Transverse colon (tissue), 4 donors: Measurements from ENCODE around the gene SPATA6L. TPM values are rescaled to one million over a fixed set of nuclear protein-coding genes. Genes with fewer than 3 reads are reported as not detected.
A peak's percentile ranks its signal among the peaks of the same experiment; 100 is the strongest.

Source experiments
- DNase-seq: peaks from one replicate; pipeline ENCODE4 v3.0.0-alpha.2; 2019
- H3K27ac ChIP-seq, 4 donors: fragments of 200-600 bp; sonication (generic); 2 replicates each; pipeline ENCODE4 v1.5.1; 2016 to 2018; ENCODE audit warnings: inconsistent platforms in 4 of 4
- H3K27me3 ChIP-seq: fragments of 200-600 bp; sonication (generic); 2 replicates; pipeline ENCODE4 v1.5.1; 2017; ENCODE audit warnings: inconsistent platforms
- H3K36me3 ChIP-seq, 4 donors: fragments of 200-600 bp; sonication (generic); 2 replicates each; pipeline ENCODE4 v1.5.1; 2017 to 2019; ENCODE audit warnings: inconsistent platforms in 4 of 4
- H3K4me1 ChIP-seq, 4 donors: fragments of 200-600 bp; sonication (generic); 2 replicates each; pipeline ENCODE4 v1.5.1; 2017 to 2020; ENCODE audit warnings: inconsistent platforms in 4 of 4
- H3K4me3 ChIP-seq, 4 donors: fragments of 200-600 bp; sonication (generic); 1 replicate in 1 of 4; 2 replicates in 3 of 4; pipeline versions ENCODE4 v1.5.1 to v1.6.1; 2017 to 2019; ENCODE audit warnings: inconsistent platforms in 4 of 4
- H3K9me3 ChIP-seq, 2 donors: fragments of 200-600 bp; sonication (generic); 2 replicates each; pipeline ENCODE4 v1.5.1; 2017 to 2019; ENCODE audit warnings: inconsistent platforms in 2 of 2
- EP300 ChIP-seq: sonication (generic); formaldehyde crosslinking; IDR thresholded peaks from one replicate; pipeline ENCODE4 v1.6.1; 2017; ENCODE audit warnings: antibody characterized with exemption, low read depth
- POLR2A ChIP-seq: fragments of 450-650 bp; IDR thresholded peaks from one replicate; pipeline ENCODE4 v1.6.1; 2016; ENCODE audit warnings: antibody characterized with exemption, mild to moderate bottlenecking, moderate library complexity
- POLR2AphosphoS5 ChIP-seq, 3 donors: sonication (generic); formaldehyde crosslinking; IDR thresholded peaks; one replicate each; pipeline ENCODE4 v1.6.1; 2016; ENCODE audit warnings: antibody characterized with exemption in 3 of 3
- WGBS, 2 donors: methylation state at CpG; one replicate each; pipeline ENCODE4 v1.1.5; 2018; ENCODE audit warnings: low coverage in 1 of 2; 5-methylcytosine and 5-hydroxymethylcytosine counted together
- in situ Hi-C, 4 donors: fragments of 200-750 bp; cut with MboI; loops; one replicate each; pipeline versions ENCODE4 v1.15.0 to v1.15.1; 2017; ENCODE audit warnings: low sequenced_read_pairs in 3 of 4, low pct_ligation_motif_present in 1 of 4, low pct_unique_long_range_greater_than_20kb in 1 of 4
- intact Hi-C: fragments of 100-400 bp; cut with DNase I; formaldehyde crosslinking; loops from one replicate; pipeline ENCODE4 v1.15.1; 2023; ENCODE audit warnings: low total_unique reads
- total RNA-seq, 4 donors: library from RNA; depleted of rRNA; stranded (reverse); fragments of >200 nt; gene quantifications; one replicate each; pipeline ENCODE4 v1.1.0, GENCODE V29; 2016
- TF ChIP-seq, protein P1 (sequence below), 5 experiments: fragments of 200-600 bp in 3 of 5; fragments of 450-650 bp in 2 of 5; sonication (generic) in 3 of 5; IDR thresholded peaks; 1 replicate in 2 of 5; 2 replicates in 3 of 5; pipeline ENCODE4 v1.5.1; 2016 to 2017; ENCODE audit warnings: antibody characterized with exemption in 5 of 5, inconsistent platforms in 3 of 5, mild to moderate bottlenecking in 2 of 5, moderate library complexity in 1 of 5

Gene SPATA6L
- total RNA-seq, 4 donors from 2014 or later, result 1.9 to 13.2 (median 5.5) TPM; not detected in 1

DNA sequence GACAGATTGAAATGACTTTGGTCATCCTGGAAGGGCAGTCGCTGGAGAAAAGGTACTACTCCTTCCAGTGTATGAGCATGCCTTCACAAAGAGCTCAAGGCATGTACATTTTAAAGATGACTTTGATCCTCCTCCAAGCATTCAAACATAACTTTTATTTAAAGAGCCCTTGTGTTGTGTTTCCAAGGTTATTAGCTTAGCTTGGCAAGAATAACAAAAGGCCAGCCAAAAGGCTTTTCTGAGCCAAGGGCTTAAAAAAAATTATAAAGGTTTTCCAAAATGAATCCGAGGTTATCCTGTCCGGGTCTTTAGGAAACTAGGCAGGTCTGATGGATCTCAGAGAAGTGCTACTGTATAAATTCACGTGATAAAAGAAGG lies 75.2 kb downstream of the SPATA6L start:
- 42 to 63% methylated on average over 2 to 4 of the region's 4 CpGs for WGBS, 2 donors
- in situ Hi-C loops, result no loop called here

DNA sequence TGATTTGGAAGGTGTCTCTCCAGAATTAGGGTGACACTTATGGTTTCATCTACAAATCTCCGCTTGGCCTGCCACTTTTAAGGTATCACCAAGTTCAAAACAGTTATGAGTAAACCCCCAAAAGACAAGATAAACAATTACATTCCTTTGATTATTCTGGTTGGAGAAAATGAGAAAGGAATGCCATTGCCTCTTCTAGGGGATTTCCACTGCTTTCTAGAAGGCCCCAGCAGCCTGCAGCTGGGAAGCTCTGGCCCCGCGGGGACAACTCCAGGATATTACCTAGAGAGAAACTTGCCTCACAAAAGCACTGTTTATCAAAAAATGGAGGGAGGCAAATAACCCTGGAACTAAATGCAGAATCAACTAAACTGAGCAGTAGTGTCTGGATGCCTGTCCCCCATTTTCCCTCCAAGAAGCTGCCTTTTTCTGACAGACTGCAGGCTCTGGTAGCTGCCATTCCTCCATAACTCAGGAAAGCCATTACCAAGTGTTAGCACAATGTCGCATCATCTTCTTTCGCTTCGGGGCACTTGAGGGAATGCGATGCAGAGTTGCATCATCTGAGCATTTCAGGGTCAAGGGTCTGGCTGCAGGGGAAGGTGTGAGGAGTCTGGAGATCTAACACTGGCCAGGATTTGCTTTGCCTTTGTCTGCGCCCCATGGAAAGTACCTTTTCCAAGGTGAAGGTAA lies 75.7 kb downstream of the SPATA6L start:
- no peak for TF ChIP-seq POLR2A
- TF ChIP-seq POLR2AphosphoS5 (IDR thresholded peaks at IDR 0.05), result peak; percentile 19 to 62 (median 49)
- TF ChIP-seq, protein P1, sequence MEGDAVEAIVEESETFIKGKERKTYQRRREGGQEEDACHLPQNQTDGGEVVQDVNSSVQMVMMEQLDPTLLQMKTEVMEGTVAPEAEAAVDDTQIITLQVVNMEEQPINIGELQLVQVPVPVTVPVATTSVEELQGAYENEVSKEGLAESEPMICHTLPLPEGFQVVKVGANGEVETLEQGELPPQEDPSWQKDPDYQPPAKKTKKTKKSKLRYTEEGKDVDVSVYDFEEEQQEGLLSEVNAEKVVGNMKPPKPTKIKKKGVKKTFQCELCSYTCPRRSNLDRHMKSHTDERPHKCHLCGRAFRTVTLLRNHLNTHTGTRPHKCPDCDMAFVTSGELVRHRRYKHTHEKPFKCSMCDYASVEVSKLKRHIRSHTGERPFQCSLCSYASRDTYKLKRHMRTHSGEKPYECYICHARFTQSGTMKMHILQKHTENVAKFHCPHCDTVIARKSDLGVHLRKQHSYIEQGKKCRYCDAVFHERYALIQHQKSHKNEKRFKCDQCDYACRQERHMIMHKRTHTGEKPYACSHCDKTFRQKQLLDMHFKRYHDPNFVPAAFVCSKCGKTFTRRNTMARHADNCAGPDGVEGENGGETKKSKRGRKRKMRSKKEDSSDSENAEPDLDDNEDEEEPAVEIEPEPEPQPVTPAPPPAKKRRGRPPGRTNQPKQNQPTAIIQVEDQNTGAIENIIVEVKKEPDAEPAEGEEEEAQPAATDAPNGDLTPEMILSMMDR (IDR thresholded peaks at IDR 0.05), result no peak
- H3K4me1 ChIP-seq, result peaks cover 0 to 19% (median 0%) of the 10 kb centered on the region in 4 donors
- H3K36me3 ChIP-seq, result no peaks in the 10 kb centered on the region
- H3K27me3 ChIP-seq, result no peaks in the 10 kb centered on the region
- no peak overlapping the region for H3K4me3 ChIP-seq
- intact Hi-C loops, result no loop called here
- DNase-seq, result no peak
- 57 to 72% methylated on average over 1 to 8 of the region's 8 CpGs for WGBS, 2 donors
- H3K9me3 ChIP-seq, result no peaks in the 10 kb centered on the region
- H3K27ac ChIP-seq, result peak overlapping the region in 3 of 4 donors; percentile 44 to 66 (median 44)
- in situ Hi-C loops, result no loop called here

More for the DNA sequence above, 75.2 kb downstream of the SPATA6L start:
- Histone ChIP-seq H3K4me3 (no peak overlapping the region), H3K27ac (peak overlapping the region in 3 of 4 donors; percentile 44 to 66 (median 44)), H3K27me3 (no peaks in the 10 kb centered on the region), H3K9me3 (no peaks in the 10 kb centered on the region), H3K4me1 (peaks cover 0 to 23% (median 0%) of the 10 kb centered on the region in 4 donors), H3K36me3 (no peaks in the 10 kb centered on the region)
- intact Hi-C loops, result no loop called here
- TF ChIP-seq, protein P1 (IDR thresholded peaks at IDR 0.05), result no peak
- no peak for TF ChIP-seq POLR2A
- no peak for TF ChIP-seq POLR2AphosphoS5 (IDR thresholded peaks at IDR 0.05)
- no peak for TF ChIP-seq EP300
- DNase-seq, result no peak

DNA sequence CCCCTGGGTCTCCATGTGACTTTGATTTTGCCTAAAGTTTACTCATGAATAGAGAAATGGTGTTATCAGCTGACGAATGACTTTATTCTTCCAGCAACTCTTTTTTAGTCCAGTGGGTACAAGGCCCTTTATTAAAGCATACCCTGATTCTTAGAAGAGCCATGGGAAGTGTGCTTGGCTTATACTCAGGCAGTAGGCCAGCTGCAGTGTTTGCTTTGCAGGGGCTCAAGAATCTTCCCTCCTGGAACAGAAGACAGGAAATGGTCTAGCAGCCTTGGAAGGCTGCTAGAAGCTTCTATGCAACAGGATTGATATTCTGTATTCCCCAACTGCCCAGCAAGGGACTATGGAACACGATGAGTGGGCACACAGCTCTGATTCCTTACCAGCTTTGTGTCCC lies 77.6 kb downstream of the SPATA6L start:
- H3K4me1 ChIP-seq, result peaks cover 0 to 19% (median 0%) of the 10 kb centered on the region in 4 donors
- peak overlapping the region in 1 of 4 donors; percentile 19 for H3K27ac ChIP-seq
- WGBS, 2 donors, result 80 to 100% methylated on average over 1 to 2 of the region's 2 CpGs
- H3K27me3 ChIP-seq, result no peaks in the 10 kb centered on the region
- intact Hi-C loops (loop anchor here (10.0 kb wide), 1 partner anchor 1744 kb away; the partner anchor contains the start of gene PUM3), in situ Hi-C loops (no loop called here)
- no peaks in the 10 kb centered on the region for H3K9me3 ChIP-seq
- H3K36me3 ChIP-seq, result no peaks in the 10 kb centered on the region
- TF ChIP-seq POLR2A (no peak), EP300 (no peak), POLR2AphosphoS5 (IDR thresholded peaks at IDR 0.05) (no peak)
- TF ChIP-seq, protein P1 (IDR thresholded peaks at IDR 0.05), result no peak
- no peak for DNase-seq
- H3K4me3 ChIP-seq, result no peak overlapping the region

DNA sequence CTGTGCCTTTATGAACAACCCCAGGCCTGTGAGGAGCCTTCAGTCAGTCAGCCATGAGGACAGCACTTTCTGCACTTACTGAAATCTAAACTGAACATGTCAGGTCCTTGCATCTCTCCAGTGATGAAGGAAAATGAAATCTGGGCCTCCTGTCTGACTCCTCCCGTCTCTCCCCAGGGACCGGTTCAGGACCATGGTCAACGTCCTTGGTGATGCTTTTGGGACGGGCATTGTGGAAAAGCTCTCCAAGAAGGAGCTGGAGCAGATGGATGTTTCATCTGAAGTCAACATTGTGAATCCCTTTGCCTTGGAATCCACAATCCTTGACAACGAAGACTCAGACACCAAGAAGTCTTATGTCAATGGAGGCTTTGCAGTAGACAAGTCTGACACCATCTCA lies 81.1 kb downstream of the SPATA6L start:
- DNase-seq, result no peak
- Histone ChIP-seq H3K36me3 (no peaks in the 10 kb centered on the region), H3K27ac (no peak overlapping the region), H3K4me1 (peaks cover 0 to 5% (median 0%) of the 10 kb centered on the region in 4 donors), H3K4me3 (no peak overlapping the region), H3K27me3 (no peaks in the 10 kb centered on the region), H3K9me3 (no peaks in the 10 kb centered on the region)
- 85 to 91% methylated on average over 4 to 5 of the region's 5 CpGs for WGBS, 2 donors
- intact Hi-C loops (loop anchor here (10.0 kb wide), 1 partner anchor 1740 kb away; the partner anchor contains the start of gene PUM3), in situ Hi-C loops (no loop called here)
- TF ChIP-seq POLR2A (no peak), POLR2AphosphoS5 (IDR thresholded peaks at IDR 0.05) (no peak), EP300 (no peak)
- TF ChIP-seq, protein P1 (IDR thresholded peaks at IDR 0.05), result no peak
